Fibroblast of skin of right quadriceps (primary cell): ENCODE results near the gene CDH13.

ENCODE experiments used
- DNase-seq: peaks from one replicate; pipeline ENCODE4 v3.0.0-alpha.2; 2013

Gene CDH13

GRCh38 chr16:83328936-83329335, 702.2 kb downstream of the CDH13 start:
- DNase-seq, result peak; percentile 40

DNA sequence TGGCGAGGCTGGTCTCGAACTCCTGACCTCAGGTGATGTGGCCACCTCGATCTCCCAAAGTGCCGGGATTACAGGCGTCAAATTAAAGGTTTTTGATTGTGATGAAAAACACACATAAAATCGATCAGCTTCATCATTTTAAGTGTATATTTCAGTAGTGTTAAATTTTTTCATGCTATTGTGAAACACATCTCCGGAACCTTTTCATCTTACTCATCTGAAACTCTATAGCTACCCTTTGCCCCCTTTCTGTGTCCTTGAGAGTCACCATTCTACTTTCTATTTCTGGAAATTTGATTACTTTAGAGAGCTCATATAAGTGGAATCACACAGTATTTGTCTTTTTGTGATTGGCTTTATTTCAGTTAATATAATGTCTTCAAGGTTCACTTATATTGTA, 702.7 kb downstream of the CDH13 start:
- DNase-seq, result no peak

DNA sequence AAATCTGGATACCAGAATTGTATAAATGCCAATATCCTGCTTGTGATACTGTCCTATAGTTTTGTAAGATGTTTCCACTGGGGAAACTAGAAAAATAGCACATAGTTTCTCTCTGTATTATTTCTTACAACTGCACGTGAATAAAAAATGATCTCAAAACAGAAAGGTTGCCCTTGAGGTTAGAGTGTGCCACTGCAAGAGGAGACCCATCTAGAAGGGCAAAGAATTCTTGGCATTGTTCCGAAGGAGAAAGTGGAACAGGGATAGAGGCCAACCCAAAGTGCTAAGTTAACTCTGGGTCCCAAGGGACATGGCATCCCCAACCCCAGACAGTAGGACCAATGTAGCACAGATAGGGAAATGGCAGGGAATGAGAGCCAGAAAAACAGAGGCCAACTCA, 703.5 kb downstream of the CDH13 start:
- no peak for DNase-seq

- no peak for DNase-seq
Measured at GRCh38 chr16:83335076-83335475, 708.3 kb downstream of the CDH13 start.

DNA sequence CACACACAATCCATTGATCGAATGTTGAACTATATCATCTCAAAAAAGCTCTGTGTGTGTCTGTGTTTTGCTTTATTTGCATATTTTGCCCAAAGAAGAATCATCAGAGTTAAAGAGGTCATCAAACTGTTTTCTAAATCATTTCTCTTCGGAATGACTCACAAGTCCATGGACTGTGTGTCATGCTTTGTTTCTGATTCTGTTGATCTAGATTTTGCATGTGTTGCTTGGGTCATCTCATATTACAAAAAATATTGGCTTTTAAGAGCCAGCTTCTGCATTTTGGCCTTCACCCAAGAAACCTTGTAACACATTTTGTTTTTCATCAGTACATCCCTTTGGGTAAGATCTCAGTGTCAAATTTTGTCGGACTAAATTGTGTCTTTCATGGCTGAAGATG, 709.8 kb downstream of the CDH13 start:
- DNase-seq, result peak; percentile 86

DNA sequence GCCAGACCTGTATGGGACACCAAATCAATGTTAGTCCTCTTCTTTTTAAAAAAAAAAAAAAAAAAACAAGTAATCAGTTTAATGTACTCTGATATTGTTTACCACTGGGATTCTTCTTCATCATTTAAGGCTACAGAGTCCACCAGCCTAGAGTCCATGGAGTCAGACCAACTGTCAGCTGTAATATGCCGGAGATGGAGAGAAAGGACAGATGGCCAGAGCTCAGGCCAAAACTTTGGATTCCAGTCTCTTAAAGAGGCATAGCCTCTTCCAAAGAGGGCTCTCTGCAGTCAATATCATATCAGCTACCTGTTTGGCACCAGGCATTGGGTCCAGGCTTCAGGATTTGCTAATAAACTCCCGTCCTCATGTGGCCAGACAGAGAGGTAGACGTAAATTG, 711.4 kb downstream of the CDH13 start:
- DNase-seq, result no peak

DNA sequence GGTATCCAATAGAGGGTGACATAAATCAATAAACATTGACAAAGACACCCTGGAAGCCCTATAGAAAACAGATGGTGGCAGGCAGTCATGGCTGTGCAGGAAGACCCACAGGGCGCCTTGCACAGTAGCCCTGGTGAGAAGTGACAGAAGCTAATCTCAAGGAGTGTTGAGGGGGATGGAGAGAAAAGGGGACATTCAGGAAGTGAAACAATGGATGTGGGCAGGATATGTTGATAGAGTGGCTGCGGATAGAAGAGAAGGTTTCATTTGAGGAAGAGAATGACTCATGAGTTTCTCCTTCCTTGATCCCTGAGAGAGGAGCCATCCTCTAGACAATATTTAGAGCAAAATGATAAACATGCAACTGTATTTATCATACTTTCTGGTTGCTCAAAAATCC, 712.2 kb downstream of the CDH13 start:
- DNase-seq, result peak; percentile 46

DNA sequence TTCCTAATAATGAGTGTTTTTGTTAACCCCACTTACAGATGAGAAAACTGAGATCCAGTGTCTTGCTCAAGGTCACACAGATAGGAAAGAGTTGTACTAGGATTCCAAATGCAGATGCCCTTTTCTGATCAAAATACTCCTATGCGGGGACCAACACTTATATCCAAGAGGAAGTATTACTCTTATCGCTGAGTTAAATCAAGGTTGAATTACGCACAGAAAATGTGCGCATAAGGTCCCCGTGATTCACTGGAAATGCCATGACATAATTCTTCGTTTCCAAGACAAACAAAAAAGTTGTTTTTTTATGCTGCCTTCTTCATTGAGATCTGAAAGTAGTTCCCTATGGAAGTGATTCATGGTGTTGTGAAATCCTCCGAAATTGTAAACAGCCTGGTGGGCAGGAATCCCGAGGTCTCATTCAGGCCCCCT, 717.2 kb downstream of the CDH13 start:
- DNase-seq, result peak; percentile 69

DNA sequence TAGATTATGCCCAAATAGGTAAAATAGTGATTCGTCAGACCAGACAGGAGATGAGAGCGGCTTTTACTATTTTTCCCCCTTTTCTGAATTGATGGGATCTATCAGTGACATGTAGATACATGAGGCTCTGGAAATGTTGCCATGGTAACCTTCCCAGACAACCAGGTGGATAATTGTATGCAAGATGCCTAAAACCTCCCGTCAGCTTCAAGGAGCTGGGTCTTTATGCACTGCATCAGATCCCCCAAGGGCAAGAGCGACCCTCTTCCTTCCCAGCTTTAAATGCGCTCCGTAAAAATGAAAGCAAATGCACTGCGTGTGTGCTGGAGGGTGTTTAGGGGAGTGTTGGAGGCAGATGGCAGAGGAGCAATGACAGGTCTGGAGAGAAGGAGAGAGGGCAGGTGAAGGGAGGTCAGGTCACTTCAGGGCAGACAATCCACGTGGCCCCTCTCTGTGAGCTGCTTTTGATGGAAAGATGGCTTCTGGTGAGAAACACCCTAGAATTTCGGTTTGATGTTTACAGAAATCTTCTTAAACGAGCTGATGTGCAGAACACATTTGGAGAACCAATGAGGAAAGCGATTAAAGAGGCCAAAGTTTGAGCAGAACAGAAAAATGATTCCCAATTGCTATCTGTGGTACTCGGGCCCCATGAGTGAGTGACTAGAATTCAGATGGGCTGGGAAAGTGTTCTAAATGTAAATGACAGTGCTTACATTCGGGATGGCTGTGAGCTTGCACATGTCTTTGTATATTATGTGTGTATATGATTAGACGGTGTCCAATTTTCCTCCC, 719.3 kb downstream of the CDH13 start:
- DNase-seq, result no peak

GRCh38 chr16:83348991-83349390, 722.2 kb downstream of the CDH13 start:
- DNase-seq, result no peak

DNA sequence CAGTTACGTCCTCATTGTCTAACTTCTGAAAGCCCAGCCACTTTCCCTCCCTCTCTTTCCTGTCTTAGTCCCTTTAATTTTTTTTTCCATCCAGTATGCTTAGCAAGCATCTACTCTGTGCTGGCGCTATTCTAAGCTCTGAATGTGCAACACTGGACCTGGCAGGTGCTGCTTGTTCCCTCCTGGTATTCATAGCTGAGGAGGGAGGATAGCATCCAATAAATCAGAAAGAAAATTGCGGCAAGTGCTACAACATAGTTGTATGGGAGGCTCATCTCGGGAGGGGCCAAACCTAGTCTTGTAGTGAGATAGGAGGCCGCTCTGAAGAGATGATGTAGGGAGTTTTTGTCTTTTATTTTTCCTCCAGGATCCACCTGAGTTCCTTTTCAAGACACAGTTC, 723.7 kb downstream of the CDH13 start:
- no peak for DNase-seq

DNA sequence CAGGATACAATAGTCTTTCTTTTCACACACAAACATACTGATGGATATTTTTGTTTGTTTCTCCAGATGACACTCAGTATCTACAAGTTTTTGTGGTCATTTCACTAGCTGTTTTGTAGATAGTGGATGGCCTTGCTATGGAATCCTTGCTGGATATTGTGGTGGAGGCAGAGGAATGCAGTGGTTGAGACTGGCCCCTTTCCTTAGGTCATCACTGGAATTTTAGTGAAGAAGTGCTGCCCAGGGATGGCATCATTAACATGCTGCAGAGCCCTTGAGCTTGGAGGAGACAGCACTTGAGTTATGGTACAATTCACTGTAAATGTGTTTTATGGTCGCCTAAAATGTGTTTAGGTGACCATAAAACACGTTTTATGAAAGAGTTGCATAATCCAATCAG, 725.1 kb downstream of the CDH13 start:
- DNase-seq, result peak; percentile 60

DNA sequence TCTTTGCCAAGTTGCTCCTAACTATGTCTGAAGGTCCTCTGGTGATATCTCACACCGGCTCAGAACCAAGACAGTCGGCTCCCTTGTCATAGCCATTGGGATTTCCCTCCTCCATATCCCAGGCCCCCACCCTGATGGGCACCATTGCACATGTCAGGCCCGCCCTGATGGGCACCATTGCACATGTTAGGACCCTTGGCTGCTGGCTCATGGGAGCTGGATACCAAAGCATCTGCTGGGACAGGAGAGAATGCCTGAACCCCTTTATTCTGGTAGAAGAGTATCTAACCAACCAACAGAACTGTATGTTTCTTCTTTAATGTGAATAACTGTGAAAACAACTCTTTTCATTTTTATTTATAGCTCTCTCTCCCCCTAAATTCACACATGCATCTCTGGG, 726.5 kb downstream of the CDH13 start:
- DNase-seq, result no peak

- DNase-seq, result no peak
Measured at GRCh38 chr16:83354015-83354414, 727.2 kb downstream of the CDH13 start.

- DNase-seq, result no peak
Measured at GRCh38 chr16:83355570-83356218, 728.9 kb downstream of the CDH13 start.

- DNase-seq, result peak; percentile 63
Measured at GRCh38 chr16:83356266-83356665, 729.5 kb downstream of the CDH13 start.

DNA sequence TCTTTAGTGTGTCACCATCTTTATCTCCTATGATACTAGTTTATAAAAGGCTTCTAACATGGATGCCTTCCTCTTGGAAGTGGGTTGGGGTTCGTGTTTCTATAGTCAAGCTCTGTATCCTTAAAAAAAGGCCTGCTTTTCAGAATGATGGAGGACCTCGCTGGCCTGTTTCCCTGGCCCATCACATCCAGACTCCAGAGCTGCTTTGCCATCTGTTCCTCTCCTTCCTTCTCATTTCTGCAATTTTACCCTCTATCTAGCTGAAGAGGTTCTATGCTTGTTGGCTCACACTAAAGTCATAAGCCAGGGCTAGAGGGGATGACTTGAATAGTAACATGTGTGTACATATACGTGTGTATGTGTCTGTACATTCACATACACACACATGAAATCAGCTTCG, 730.2 kb downstream of the CDH13 start:
- no peak for DNase-seq

DNA sequence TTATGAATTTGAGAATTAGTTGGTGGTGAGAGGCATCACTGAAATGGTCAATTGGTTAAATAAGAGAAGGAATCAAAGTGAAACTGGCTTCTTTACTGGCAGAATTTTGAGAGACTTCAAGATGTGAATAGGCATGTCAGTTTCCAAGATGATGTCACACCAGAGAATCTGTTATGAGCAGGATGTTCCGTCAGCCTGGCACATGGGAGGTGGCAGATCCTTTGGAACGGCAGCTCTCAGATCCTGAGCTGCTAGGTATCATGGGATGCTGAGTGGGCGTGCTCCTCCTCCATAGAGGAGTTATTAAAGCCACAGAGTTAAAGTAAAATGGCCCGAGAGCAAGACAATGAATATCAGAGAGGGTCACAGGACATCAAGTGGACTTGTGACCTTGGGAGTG, 736.8 kb downstream of the CDH13 start:
- no peak for DNase-seq

GRCh38 chr16:83365166-83365565, 738.4 kb downstream of the CDH13 start:
- DNase-seq, result no peak

GRCh38 chr16:83366228-83366627, 739.5 kb downstream of the CDH13 start:
- peak; percentile 31 for DNase-seq

GRCh38 chr16:83374979-83375378, 748.2 kb downstream of the CDH13 start:
- no peak for DNase-seq

GRCh38 chr16:83389751-83390150, 763.0 kb downstream of the CDH13 start:
- DNase-seq, result no peak

GRCh38 chr16:83390759-83391158, 764.0 kb downstream of the CDH13 start:
- DNase-seq, result no peak

DNA sequence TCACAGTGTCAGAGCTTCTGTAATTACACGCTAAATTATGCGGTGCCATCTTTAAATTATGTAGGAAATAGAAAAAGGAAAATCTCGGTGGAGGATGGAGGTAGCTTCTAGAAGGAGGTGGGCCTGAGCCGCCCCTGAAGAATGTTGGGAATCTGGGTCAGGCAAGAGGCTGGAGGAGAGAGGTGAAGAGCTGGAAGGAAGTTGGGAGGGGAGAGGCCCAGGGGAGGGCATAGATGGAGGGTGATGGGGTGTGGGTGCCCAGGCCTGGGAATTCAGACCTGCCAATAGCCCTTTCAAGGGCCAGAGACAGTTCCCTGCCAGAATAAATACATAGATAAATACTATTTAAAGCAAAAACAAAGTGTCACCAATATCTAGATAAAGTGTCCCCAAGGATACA, 766.0 kb downstream of the CDH13 start:
- peak; percentile 3 for DNase-seq
